Mesendoderm (in vitro differentiated cells): ENCODE data around the gene DCDC2C.

Experiments
- DNase-seq: peaks from one replicate; pipeline ENCODE4 v3.0.0; 2013
- H2AK5ac ChIP-seq: 2 replicates; pipeline ENCODE4 v1.6.1; 2013; ENCODE audit warnings: low read length, inconsistent platforms
- H2BK120ac ChIP-seq: 2 replicates; pipeline ENCODE4 v1.6.1; 2013; ENCODE audit warnings: low read depth, mild to moderate bottlenecking, low read length, moderate library complexity, mixed read lengths
- H2BK15ac ChIP-seq: replicated peaks from 2 replicates; pipeline ENCODE4 v1.6.1; 2013; ENCODE audit warnings: low read depth, mild to moderate bottlenecking, moderate library complexity
- H2BK5ac ChIP-seq: 2 replicates; pipeline ENCODE4 v1.6.1; 2013; ENCODE audit warnings: low read length, inconsistent platforms
- H3K18ac ChIP-seq: 2 replicates; pipeline ENCODE4 v1.6.1; 2013; ENCODE audit warnings: mild to moderate bottlenecking, low read length, mixed read lengths
- H3K23ac ChIP-seq: one replicate; pipeline ENCODE4 v1.6.1; 2013; ENCODE audit warnings: low read length
- H3K27ac ChIP-seq: 2 replicates; pipeline ENCODE4 v1.5.1; 2013; ENCODE audit warnings: low read depth, mild to moderate bottlenecking, inconsistent platforms, low read length, moderate library complexity
- H3K27me3 ChIP-seq: 2 replicates; pipeline ENCODE4 v1.6.1; 2013; ENCODE audit warnings: low read length, control low read depth, mild to moderate bottlenecking, inconsistent platforms; ENCODE audit not compliant: insufficient read depth, poor library complexity
- H3K36me3 ChIP-seq: 2 replicates; pipeline ENCODE4 v1.6.1; 2013; ENCODE audit warnings: low read length, inconsistent platforms; ENCODE audit not compliant: control insufficient read depth, insufficient read depth
- H3K4ac ChIP-seq: one replicate; pipeline ENCODE4 v1.6.1; 2013; ENCODE audit warnings: low read depth, mild to moderate bottlenecking, low read length, moderate library complexity
- H3K4me1 ChIP-seq: 2 replicates; pipeline ENCODE4 v1.6.1; 2013; ENCODE audit warnings: low read depth, low read length, inconsistent platforms; ENCODE audit not compliant: control insufficient read depth
- H3K4me2 ChIP-seq: 2 replicates; pipeline ENCODE4 v1.6.1; 2013; ENCODE audit warnings: low read length
- H3K4me3 ChIP-seq: 2 replicates; pipeline ENCODE4 v1.5.1; 2013; ENCODE audit warnings: mild to moderate bottlenecking, low read length
- H3K56ac ChIP-seq: one replicate; pipeline ENCODE4 v1.6.1; 2013; ENCODE audit warnings: low read length
- H3K79me1 ChIP-seq: 2 replicates; pipeline ENCODE4 v1.6.1; 2013; ENCODE audit warnings: low read length, inconsistent platforms
- H3K79me2 ChIP-seq: 2 replicates; pipeline ENCODE4 v1.6.1; 2013; ENCODE audit warnings: mild to moderate bottlenecking, low read length; ENCODE audit not compliant: control insufficient read depth, insufficient read depth
- H3K9ac ChIP-seq: 2 replicates; pipeline ENCODE4 v1.6.1; 2013; ENCODE audit warnings: low read length, inconsistent platforms
- H4K5ac ChIP-seq: one replicate; pipeline ENCODE4 v1.6.1; 2013; ENCODE audit warnings: low read length
- H4K8ac ChIP-seq: one replicate; pipeline ENCODE4 v1.6.1; 2013; ENCODE audit warnings: low read depth, mild to moderate bottlenecking, control low read depth, low read length, moderate library complexity
- WGBS: extraction: QIAGEN DNeasy Blood & Tissue Kit; methylation state at CpG from one replicate; pipeline ENCODE4 v1.1.7; 2013; ENCODE audit warnings: low lambda C conversion rate, missing lambda C conversion rate; ENCODE audit not compliant: insufficient coverage; ENCODE audit errors: extremely low coverage; 5-methylcytosine and 5-hydroxymethylcytosine counted together

DCDC2C gene

GRCh38 chr2:3872451-3872850 is 169.1 kb downstream of the DCDC2C start:
- no CpG with 5 or more reads among the region's 3 CpGs for WGBS
- Histone ChIP-seq H3K4ac (no peak overlapping the region), H3K18ac (no peak overlapping the region), H2AK5ac (no peak overlapping the region), H4K5ac (no peak overlapping the region), H4K8ac (no peak overlapping the region), H3K79me1 (no peaks in the 10 kb centered on the region), H3K4me2 (no peak overlapping the region), H2BK15ac (no peak overlapping the region), H3K79me2 (no peaks in the 10 kb centered on the region), H3K27ac (no peak overlapping the region), H3K23ac (no peak overlapping the region), H3K4me3 (no peak overlapping the region), H3K36me3 (no peaks in the 10 kb centered on the region), H3K4me1 (no peaks in the 10 kb centered on the region), H2BK5ac (no peak overlapping the region), H3K27me3 (no peaks in the 10 kb centered on the region), H3K9ac (no peak overlapping the region), H2BK120ac (no peak overlapping the region), H3K56ac (no peak overlapping the region)
- peak; percentile 42 for DNase-seq

GRCh38 chr2:3873899-3874298 is 170.5 kb downstream of the DCDC2C start:
- H3K56ac ChIP-seq: no peak overlapping the region
- H2BK5ac ChIP-seq: no peak overlapping the region
- H3K4me1 ChIP-seq: no peaks in the 10 kb centered on the region
- no peaks in the 10 kb centered on the region for H3K36me3 ChIP-seq
- no peak overlapping the region for H4K8ac ChIP-seq
- H3K4ac ChIP-seq: no peak overlapping the region
- H2BK15ac ChIP-seq: no peak overlapping the region
- H3K79me1 ChIP-seq: no peaks in the 10 kb centered on the region
- H3K27me3 ChIP-seq: no peaks in the 10 kb centered on the region
- no peak overlapping the region for H3K18ac ChIP-seq
- no peak overlapping the region for H3K9ac ChIP-seq
- H3K23ac ChIP-seq: no peak overlapping the region
- H3K79me2 ChIP-seq: no peaks in the 10 kb centered on the region
- no CpG with 5 or more reads among the region's 2 CpGs for WGBS
- H3K4me2 ChIP-seq: no peak overlapping the region
- H2AK5ac ChIP-seq: no peak overlapping the region
- H4K5ac ChIP-seq: no peak overlapping the region
- DNase-seq: no peak
- H3K27ac ChIP-seq: peak overlapping the region; percentile 17
- no peak overlapping the region for H2BK120ac ChIP-seq
- no peak overlapping the region for H3K4me3 ChIP-seq

GRCh38 chr2:3876221-3876620 is 172.8 kb downstream of the DCDC2C start:
- H2BK15ac ChIP-seq: no peak overlapping the region
- H3K9ac ChIP-seq: no peak overlapping the region
- no peak overlapping the region for H3K56ac ChIP-seq
- no peak overlapping the region for H4K8ac ChIP-seq
- no peak overlapping the region for H2AK5ac ChIP-seq
- H3K4ac ChIP-seq: no peak overlapping the region
- H3K36me3 ChIP-seq: no peaks in the 10 kb centered on the region
- DNase-seq: no peak
- WGBS: no CpG with 5 or more reads among the region's 4 CpGs
- H2BK120ac ChIP-seq: no peak overlapping the region
- no peaks in the 10 kb centered on the region for H3K79me1 ChIP-seq
- H3K4me2 ChIP-seq: no peak overlapping the region
- no peak overlapping the region for H3K18ac ChIP-seq
- no peak overlapping the region for H3K4me3 ChIP-seq
- H3K79me2 ChIP-seq: no peaks in the 10 kb centered on the region
- no peak overlapping the region for H3K23ac ChIP-seq
- no peak overlapping the region for H4K5ac ChIP-seq
- H2BK5ac ChIP-seq: no peak overlapping the region
- no peak overlapping the region for H3K27ac ChIP-seq
- H3K27me3 ChIP-seq: no peaks in the 10 kb centered on the region
- no peaks in the 10 kb centered on the region for H3K4me1 ChIP-seq

GRCh38 chr2:3876685-3877084 is 173.3 kb downstream of the DCDC2C start:
- H4K8ac ChIP-seq: no peak overlapping the region

GRCh38 chr2:3885629-3886628 is 182.6 kb downstream of the DCDC2C start:
- no peak overlapping the region for H2BK120ac ChIP-seq
- WGBS: no CpG with 5 or more reads among the region's 24 CpGs
- no peak overlapping the region for H3K4ac ChIP-seq
- H3K36me3 ChIP-seq: no peaks in the 10 kb centered on the region
- DNase-seq: no peak
- H3K4me3 ChIP-seq: no peak overlapping the region
- H2BK5ac ChIP-seq: no peak overlapping the region
- H3K9ac ChIP-seq: no peak overlapping the region
- no peak overlapping the region for H3K27ac ChIP-seq
- no peak overlapping the region for H3K18ac ChIP-seq
- H3K56ac ChIP-seq: no peak overlapping the region
- no peak overlapping the region for H3K4me2 ChIP-seq
- H3K4me1 ChIP-seq: no peaks in the 10 kb centered on the region
- no peaks in the 10 kb centered on the region for H3K79me2 ChIP-seq
- no peak overlapping the region for H2BK15ac ChIP-seq
- no peak overlapping the region for H4K8ac ChIP-seq
- H3K23ac ChIP-seq: no peak overlapping the region
- H3K79me1 ChIP-seq: no peaks in the 10 kb centered on the region
- no peak overlapping the region for H2AK5ac ChIP-seq
- no peak overlapping the region for H4K5ac ChIP-seq
- no peaks in the 10 kb centered on the region for H3K27me3 ChIP-seq

More at GRCh38 chr2:3876685-3877084, 173.3 kb downstream of the DCDC2C start:
- H2BK15ac ChIP-seq: no peak overlapping the region
- no peak overlapping the region for H3K27ac ChIP-seq
- H3K79me1 ChIP-seq: no peaks in the 10 kb centered on the region
- H3K4me3 ChIP-seq: no peak overlapping the region
- no peak overlapping the region for H2BK120ac ChIP-seq
- H3K4me1 ChIP-seq: no peaks in the 10 kb centered on the region
- H3K9ac ChIP-seq: no peak overlapping the region
- H2BK5ac ChIP-seq: no peak overlapping the region
- no peak overlapping the region for H4K5ac ChIP-seq
- no peak overlapping the region for H3K56ac ChIP-seq
- H3K36me3 ChIP-seq: no peaks in the 10 kb centered on the region
- no peak overlapping the region for H2AK5ac ChIP-seq
- H3K27me3 ChIP-seq: no peaks in the 10 kb centered on the region
- H3K18ac ChIP-seq: no peak overlapping the region
- H3K4ac ChIP-seq: no peak overlapping the region
- WGBS: no CpG with 5 or more reads among the region's 3 CpGs
- H3K4me2 ChIP-seq: no peak overlapping the region
- H3K23ac ChIP-seq: no peak overlapping the region
- H3K79me2 ChIP-seq: no peaks in the 10 kb centered on the region
- no peak for DNase-seq
